Gastrocnemius medialis (tissue), 4 donors: Measurements from ENCODE around the gene ZNF91.

Source experiments
- CTCF ChIP-seq, 5 experiments: fragments of 450-650 bp in 3 of 5; fragments of 200-600 bp in 2 of 5; sonication (generic) in 2 of 5; IDR thresholded peaks in 4 of 5; conservative IDR thresholded peaks in 1 of 5; 1 replicate in 4 of 5; 2 replicates in 1 of 5; pipeline ENCODE4 v1.5.1; 2016 to 2019; ENCODE audit warnings: antibody characterized with exemption in 5 of 5, mild to moderate bottlenecking in 3 of 5, moderate library complexity in 3 of 5
- POLR2A ChIP-seq, 2 donors: fragments of 450-650 bp; IDR thresholded peaks; one replicate each; pipeline ENCODE4 v1.6.1; 2017; ENCODE audit warnings: antibody characterized with exemption in 2 of 2, mild to moderate bottlenecking in 2 of 2, moderate library complexity in 2 of 2

GRCh38 chr19:23384166-23384565 lies 11.1 kb downstream of the ZNF91 start:
- no peak for TF ChIP-seq CTCF (IDR thresholded peaks at IDR 0.05 in 4 of 5, conservative IDR thresholded peaks at IDR 0.05 in 1 of 5)
- TF ChIP-seq POLR2A (IDR thresholded peaks at IDR 0.05) = no peak
